Colon (tissue), 2 donors: ENCODE results near the gene PLCB4.

Experiments used
- FAIRE-seq: peaks from 2 replicates; lab custom pipeline; 2012; peaks lifted over from hg19 to GRCh38; lab: Jason Lieb, UNC
- donor health status: control.
- donor health status: control.

Gene PLCB4

DNA sequence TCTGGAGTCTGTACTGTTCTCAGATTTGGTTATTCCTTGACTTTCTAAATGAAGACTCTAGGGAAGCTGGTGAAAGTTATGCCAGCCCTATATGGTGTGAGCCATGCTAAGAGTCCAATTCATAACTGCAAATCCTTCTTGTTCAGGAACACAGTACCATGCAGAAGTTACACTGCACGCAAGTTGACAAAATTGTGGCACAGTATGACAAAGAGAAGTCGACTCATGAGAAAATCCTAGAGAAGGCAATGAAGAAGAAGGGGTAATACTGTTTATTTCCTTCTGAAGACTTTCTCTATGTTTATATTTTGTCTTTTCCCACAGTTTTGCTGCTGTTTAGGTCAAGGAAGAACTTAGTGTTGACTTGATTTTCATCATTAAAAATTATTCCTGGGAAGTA, 384.3 kb downstream of the PLCB4 start:
- no peak for FAIRE-seq

DNA sequence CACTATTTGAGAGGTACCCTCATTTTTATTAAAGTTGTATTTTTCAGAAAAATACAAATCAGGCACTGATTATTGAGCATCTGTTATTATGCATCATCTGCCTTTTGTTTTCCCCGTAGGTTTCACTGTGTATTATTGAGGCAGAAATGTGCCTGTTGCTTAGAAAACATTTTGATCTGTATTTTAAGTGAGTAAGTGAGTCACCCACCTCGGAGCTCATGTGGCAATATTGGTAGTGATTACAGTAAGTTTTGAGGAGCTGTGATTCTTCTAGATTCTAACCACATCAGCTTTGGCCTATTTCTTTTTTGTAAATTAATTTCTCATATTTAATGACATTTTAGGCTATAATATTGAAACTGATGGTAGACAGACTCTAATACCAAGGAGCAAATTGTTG, 385.9 kb downstream of the PLCB4 start:
- FAIRE-seq, result no peak

DNA sequence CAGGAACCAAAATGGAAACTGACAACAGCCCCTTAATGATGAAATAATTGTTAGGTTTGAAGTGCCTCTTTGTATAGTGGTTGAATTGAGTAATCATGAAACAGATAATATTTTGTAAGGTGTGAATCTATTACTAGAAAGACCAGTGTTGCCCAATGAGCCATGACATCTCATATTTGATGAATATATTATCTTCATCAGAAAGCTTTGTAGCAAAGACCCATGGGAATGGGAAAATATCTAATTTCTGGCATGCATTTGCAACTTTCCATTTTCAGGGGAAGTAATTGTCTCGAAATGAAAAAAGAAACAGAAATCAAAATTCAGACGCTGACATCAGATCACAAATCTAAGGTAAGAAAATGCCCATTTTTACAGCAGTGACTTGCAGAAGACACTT, 388.2 kb downstream of the PLCB4 start:
- no peak for FAIRE-seq

DNA sequence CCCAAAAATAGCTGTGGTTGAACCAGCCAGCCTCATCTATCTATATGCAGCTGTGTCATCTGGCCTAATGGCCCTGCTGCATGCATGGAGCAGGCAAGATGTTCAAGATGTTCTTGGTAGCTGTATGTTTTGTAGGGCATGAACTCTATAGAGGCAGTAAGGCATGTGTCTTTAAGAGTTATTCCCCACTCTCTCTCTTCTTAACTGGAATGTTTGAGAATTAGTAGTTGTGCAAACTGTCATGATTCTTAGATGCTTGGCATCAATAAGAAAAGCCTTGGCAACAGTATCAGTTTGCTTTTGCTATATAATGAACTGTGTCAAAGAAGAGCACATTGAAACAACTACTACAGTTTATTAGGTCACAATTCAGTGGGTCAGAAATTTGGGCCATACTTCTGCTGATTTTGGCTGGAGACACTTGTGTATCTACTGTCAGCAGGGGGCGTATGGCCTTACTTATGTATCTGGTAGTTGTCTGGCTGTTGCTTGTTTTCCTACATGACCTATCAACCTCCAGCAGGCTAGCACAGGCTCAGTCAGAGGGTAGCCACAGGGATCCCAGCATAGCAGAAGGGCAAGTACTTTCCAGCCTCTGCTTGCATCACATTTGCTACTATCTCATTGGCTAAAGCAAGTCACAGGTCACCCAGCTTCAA, 389.4 kb downstream of the PLCB4 start:
- FAIRE-seq, result no peak

DNA sequence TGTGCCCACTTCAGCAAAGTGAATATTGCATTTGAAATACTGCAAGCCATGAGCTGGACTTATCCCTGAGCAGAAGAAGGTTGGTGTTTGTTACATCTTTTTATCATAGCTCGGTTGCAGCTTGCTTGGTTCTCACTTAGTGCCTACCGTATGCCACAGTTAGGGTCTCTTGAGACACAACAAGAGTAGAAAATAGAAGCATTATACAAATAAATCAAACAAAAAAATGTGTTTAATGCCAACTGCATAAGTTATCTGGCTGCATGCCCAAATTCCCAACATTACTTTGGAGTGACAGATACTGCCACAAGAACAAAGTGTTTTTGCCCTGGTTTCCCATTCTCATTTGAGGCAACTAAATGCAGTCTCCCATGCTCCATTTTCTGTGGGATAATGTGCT, 391.6 kb downstream of the PLCB4 start:
- FAIRE-seq, result no peak

DNA sequence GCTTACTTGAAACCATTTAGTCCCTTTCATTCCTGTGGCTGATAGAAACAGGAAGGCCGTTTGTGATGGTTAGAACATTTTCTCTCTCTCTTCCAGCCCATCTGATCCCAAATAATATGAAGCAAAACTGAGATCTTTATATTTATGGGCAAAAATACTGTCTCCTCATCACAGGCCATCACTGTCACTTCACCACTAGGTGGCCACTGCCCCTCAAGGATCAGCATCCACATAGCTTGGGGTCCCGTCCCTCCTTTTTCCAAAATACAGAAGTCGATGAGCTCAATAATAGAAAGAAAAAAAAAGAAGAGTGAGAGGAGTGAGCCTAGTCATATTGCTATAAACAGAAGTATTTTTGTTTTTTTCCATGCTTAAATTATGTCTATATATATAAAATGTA, 399.1 kb downstream of the PLCB4 start:
- no peak for FAIRE-seq

DNA sequence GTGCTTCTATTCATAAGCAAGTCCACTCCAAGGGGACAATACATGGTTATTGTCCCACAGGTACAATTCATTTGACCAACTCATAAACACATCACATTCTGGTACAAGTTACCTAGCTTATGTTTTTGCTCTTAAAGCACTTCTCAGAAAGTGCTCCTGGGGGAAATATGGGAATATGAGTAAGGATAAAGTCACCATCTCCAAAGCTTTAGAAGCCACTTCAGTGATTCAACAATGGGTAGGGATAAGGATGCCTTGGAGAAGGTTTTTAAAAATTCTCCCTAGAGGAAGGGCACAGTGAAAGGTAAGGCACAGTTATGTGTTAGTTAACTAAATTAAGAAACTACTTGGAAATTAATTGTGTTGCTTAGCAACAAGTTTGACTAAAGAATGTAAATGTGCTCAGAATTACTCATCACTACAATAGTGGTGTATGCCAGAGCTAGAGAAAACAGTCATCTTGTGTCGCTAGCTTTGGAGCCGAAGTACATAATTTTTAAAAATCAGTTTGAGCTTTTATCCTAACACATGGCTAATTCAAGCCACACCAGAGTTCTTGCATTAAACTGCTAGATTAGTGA, 406.0 kb downstream of the PLCB4 start:
- FAIRE-seq, result no peak

DNA sequence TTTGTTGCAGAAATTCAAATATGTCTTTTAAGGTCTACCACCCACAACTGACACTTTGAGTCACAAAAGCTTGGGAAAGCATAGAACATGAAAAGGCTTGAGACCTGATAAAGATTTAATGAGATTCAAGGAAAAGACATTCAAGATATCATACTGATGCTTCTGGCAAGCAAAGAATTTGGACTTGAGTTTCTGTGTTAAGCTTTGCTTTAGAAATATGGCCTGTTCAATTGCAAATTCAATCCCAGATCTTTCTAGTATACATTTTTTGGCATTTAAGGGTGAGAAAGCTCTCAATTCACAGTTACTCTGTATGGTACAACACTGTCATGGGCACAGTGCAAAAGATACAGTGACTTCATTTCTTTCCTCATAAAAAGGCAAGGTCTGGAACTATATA, 406.6 kb downstream of the PLCB4 start:
- no peak for FAIRE-seq

DNA sequence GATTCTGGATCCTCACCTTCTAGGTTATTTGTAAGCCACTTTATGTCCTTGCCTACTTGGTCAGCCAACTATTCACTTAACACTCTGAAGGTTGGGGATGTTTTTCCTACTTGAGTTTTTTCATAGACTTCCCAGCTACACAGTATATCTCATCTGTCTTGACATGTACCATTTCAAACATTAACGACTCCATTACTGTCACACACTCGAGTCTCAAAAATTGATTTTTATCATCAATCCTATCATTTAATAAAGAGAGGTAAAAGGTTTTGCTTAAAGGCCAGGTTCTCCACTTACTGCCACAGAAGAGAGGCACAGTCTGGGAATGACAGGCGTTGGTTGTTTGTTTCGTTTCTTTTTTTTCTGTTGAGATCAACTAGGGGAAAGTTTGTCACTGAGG, 407.3 kb downstream of the PLCB4 start:
- FAIRE-seq, result no peak

DNA sequence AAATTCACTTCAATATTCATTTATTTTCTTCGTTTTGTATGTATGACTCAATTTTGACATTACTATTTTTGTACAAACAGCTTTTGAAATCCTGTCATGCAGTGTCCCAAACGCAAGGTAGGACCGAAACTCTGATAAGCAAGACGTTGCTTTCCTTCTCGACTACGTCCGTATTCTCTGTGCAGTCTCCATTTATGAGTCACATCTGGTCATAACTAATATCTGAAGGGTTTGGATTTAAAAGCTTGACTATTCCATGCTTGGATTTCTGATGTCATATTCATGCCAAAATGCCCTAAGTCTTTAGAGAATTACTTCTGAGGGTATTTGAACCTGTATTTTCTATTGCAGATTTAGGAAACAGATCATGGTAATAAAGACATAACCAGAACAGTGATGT, 407.8 kb downstream of the PLCB4 start:
- no peak for FAIRE-seq

DNA sequence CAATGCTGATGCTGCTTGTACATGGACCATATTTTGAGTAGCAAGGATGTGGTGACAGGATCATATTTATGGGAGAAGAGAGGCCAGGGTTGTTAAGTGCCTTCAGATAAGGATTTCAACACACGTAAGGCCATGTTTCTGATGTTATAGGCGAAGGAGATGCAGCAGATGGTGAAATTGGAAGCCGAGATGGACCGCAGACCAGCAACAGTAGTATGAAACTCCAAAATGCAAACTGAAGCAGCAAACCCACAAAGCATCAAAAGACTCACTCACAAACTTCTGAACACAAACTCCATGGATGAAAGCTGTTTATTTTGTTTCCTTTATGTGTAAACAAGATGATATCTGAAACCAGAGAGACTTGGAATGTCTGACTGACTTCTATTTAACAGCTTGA, 409.9 kb downstream of the PLCB4 start:
- no peak for FAIRE-seq

DNA sequence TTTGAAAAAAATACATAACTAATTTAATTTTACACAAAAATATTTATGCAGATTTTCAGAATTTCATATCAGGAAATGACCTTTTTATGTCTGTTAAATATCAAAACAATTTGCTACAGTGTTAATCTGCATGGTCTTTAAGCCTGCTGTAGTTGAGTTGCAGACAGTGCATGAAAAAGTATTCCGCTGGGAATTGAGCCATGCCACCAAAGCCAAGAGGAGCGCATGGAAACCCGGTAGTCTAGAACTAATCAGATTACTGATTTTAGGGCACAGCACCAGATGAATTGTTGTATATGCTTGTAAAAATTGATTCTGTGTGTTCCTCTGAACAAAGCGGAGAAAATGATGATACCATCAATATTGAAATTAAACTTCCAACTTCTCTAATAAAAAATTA, 411.2 kb downstream of the PLCB4 start:
- FAIRE-seq, result no peak

DNA sequence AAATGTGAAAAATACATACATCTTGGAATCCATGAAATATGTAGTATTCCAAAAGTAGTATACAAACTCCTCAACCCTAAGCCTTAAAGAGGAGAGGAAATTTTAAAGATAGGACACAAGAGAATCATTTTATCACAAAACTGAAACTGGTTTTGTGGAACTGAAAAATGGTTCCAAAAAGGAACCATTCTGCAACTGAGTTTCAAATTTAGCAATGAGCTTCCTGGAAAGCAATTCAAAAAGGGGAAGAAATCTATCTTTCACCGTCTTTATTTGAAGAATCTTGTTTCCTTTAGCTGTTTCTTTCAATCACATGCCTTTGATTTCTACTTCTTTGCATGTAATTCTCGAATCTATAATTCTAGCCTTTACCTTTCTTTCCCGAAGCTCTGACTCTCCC, 413.3 kb downstream of the PLCB4 start:
- FAIRE-seq, result no peak

DNA sequence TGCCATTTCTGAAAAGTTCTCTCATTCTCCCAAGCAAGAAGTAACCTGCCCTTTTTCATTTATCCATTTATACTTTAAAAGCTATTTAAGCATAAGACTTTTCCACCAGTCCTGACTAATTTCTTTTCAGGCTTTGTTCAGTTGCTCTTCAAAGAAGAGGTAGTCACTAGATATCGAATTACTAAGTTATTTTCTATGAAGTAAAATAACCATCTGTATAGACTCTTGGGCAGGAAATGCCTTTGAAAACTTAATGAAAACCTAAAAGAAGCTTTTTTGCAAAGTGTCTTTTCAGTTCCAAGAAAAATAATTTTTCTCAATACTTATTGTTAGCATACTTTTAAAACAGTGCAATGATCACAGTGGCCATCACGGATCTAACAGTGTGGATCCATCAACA, 414.2 kb downstream of the PLCB4 start:
- no peak for FAIRE-seq

DNA sequence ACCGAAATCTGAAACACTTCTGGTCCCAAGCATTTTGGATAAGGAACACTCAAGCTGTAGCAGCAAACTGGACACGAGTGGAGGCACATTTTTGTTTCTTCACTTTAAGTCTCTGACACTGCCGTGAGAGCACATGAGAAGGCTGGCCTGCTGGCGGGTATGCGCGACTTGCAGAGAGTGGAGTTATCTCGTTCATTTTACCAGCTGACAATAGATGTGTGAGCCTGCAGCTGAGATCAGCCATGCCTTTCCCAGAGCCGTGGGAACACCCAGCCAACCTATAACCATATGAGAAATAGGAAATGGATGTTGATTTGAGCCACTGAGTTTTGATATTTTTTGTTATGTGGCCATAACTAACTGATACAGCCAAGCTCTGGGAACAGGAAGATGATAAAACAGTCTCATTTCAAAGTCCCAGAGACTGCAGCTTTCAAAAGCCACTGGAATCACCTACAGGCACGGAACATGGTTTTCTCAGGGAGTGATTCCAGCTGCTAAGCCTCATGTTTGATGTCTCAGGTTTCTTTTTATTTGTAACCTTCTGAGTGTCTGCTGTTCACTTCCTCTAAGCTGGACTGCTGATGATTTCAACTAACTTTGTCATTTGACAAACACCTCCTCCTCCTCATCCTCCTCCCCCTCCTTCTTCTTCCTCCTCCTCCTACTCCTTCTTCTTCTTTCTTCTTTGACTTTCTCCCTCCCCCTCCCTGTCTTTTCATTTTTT, 416.9 kb downstream of the PLCB4 start:
- FAIRE-seq, result no peak

DNA sequence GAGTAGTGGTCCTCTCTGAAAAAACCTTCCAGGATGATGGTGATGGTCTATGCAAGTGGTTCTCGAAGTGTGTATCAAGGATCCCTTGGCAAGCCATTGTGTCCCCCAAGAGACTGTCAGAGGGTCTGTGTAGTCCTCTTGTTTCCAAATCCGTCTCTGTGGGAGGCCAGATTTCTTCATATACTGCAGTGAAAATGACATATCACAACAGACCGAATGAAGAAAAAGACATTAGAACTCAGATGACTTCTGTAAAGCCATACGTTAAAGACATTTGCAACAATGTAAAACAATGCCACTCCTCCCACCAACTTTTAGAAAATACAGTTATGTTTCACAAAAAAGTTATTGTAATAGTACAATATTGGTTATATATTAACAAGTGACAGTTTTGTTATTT, 418.3 kb downstream of the PLCB4 start:
- no peak for FAIRE-seq

DNA sequence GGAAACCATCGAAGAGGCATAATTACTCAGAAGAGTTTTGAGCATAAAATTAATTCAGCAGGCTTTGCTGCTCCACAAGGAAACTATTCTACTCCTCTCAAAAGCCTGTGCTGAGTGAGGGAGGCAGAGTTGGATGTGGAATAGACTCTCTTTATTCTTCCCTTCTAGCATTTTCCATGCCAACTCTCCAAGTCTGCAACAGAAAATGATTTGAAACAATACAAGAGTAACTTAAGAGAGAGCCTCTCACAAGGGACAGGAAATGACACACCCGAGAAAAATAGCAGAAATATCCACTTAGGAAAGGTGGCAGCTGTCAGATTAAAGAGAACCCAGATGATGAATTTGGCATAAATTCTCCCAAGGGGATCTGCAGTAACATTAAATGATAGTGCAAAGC, 419.2 kb downstream of the PLCB4 start:
- FAIRE-seq, result no peak

DNA sequence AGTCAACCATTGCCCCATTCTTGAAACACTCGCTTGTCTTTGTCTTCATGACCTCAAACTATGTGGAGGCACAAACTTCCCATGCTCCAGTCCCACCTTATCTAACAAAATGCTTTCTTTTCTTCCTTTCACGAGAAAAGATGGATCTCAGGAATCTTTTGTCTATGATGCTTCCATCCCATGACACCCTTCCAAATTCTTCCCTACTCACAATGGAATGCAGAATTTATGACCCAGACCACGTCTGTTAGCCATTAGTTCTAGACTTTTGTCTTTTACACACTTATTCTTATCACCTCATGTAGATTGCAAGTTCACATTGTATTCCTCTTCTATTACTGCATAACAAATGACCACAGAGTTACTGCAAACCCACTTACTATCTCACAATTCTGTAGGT, 421.3 kb downstream of the PLCB4 start:
- no peak for FAIRE-seq

DNA sequence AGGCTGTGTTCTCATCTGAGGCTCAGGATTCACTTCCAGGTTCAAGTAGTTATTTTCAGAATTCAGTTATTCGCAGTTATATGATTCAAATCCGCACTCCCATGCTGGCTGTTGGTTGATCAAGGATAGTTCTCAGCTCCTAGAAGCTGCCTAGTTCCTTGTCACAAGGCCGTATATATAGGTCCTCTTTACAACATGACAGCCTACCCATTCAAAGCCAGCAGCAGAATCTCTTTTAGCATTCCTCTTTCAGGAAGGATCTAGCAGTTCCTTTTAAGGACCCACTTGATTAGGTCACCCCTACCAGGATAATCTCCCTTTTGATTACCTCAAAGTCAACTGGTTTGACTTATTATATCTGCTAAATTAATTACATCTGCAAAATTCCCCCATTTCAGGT, 421.7 kb downstream of the PLCB4 start:
- FAIRE-seq, result no peak

DNA sequence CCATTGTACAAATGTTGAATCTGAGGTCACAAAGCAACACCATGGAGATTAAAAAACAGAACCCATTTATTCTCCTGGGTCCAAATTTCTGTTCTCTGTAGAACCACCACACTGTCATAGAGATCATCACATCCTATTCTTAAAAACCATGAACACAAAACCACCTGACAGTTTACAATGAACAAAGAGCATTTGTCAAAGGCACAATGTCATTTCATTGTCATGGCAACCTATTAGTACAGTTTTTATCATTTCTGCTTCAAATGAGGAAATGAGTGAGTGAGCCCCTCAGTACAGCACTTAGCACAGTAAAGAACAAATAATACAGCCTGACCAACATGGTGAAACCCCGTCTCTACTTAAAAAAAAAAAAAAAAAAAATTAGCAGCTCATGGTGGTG, 422.4 kb downstream of the PLCB4 start:
- no peak for FAIRE-seq

DNA sequence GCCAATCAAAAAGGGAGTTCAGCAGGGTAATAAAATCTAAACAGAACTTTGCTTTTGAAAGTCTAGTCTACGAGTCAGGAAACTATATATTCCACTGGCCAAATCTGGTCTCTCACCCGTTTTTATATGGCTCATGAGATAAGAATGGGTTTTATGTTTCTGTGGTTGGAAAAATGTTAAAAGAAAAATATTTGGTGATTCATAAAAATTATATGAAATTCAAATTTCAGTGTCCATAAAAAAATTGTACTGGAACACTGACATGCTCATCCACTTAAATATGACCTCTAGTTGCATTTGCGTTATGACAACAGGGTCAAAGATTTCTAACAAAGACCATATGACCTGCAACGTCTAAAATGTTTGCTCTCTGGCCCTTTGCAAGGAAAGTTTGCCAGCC, 423.2 kb downstream of the PLCB4 start:
- FAIRE-seq, result no peak

DNA sequence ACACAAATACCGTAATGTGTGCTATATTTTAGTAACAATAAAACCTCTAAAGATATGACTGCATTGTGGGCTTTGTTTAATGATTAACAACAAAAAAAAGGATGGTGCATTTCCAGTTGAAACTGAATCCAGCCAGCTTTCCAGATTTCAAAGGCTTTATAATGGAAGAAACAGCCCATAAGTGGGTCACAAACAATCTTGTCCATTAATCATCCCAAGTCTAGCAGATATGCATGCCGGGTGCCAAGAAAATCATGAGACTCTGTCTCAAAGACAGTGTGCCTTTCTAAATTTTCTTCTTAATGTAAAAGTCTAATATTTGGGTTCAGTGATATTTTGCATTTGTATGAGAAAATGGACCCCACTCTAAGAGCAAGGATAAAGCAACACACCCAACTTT, 424.9 kb downstream of the PLCB4 start:
- FAIRE-seq, result no peak

DNA sequence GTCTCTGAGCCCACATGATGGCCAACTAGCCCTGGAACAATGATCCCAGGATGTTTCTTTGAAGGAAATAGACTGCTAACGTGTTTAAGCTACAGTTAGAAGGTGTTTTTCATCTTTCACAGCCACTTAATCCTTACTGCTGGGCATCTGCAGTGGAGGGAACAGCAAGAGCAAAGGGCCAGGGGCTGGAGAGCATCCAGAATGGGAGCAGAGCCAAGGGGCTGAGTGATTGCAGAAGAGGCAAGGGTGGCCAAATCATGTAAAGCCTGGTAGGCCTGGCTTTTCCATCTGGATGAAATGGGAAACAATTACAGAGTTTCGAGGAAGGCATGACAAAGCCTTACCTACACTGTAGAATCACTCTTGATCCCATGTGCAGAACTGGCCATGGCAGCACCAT, 426.8 kb downstream of the PLCB4 start:
- FAIRE-seq, result no peak

DNA sequence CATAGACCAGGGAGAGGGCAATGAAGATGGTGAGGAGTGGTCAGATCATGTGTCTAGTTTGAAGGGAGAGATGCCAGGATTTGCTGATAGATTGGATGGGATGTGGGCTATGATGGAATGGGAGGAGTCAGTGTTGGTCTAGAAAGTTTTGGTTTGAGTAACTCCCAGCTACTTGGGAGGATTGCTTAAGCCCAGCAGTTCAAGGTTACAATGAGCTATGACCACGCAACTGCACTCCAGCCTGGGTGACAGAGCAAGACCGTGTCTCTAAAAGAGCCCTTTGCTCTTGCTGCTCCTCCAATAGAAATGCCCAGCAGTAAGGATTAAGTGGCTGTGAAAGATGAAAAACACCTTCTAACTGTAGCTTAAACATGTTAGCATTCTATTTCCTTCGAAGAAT, 427.3 kb downstream of the PLCB4 start:
- FAIRE-seq, result no peak
